ENCODE data around the gene NFASC. TPM values are rescaled to one million over a fixed set of nuclear protein-coding genes. Genes with fewer than 3 reads are reported as not detected.

Gene NFASC
- total RNA-seq, 1 experiment from 2014 or later, result 1.6 TPM

GRCh38 chr1:204947338-204947737 is 76.7 kb downstream of the NFASC start:
- no peak overlapping the region for H3K27ac ChIP-seq (ENCODE audit: low read length)
- no peak overlapping the region for H2AFZ ChIP-seq (ENCODE audit: low read length)
- TF ChIP-seq EZH2phosphoT487 (IDR thresholded peaks at IDR 0.05; ENCODE audit: borderline replicate concordance, low read length) (no peak), EZH2 (IDR thresholded peaks at IDR 0.05; ENCODE audit: low read length, unreplicated experiment) (no peak)
- TF ChIP-seq, protein P1, sequence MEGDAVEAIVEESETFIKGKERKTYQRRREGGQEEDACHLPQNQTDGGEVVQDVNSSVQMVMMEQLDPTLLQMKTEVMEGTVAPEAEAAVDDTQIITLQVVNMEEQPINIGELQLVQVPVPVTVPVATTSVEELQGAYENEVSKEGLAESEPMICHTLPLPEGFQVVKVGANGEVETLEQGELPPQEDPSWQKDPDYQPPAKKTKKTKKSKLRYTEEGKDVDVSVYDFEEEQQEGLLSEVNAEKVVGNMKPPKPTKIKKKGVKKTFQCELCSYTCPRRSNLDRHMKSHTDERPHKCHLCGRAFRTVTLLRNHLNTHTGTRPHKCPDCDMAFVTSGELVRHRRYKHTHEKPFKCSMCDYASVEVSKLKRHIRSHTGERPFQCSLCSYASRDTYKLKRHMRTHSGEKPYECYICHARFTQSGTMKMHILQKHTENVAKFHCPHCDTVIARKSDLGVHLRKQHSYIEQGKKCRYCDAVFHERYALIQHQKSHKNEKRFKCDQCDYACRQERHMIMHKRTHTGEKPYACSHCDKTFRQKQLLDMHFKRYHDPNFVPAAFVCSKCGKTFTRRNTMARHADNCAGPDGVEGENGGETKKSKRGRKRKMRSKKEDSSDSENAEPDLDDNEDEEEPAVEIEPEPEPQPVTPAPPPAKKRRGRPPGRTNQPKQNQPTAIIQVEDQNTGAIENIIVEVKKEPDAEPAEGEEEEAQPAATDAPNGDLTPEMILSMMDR (conservative IDR thresholded peaks at IDR 0.05; ENCODE audit: low read depth, low read length), result no peak
- H3K79me2 ChIP-seq (ENCODE audit: low read length), result no peaks in the 10 kb centered on the region
- H3K9ac ChIP-seq (ENCODE audit: low read length), result no peak overlapping the region
- H3K36me3 ChIP-seq (ENCODE audit: low read depth, low read length), result no peaks in the 10 kb centered on the region
- H3F3A ChIP-seq (ENCODE audit: low read length, unreplicated experiment), result no peaks in the 10 kb centered on the region
- no peaks in the 10 kb centered on the region for H3K9me2 ChIP-seq (replicated peaks; ENCODE audit: low read length)
- POLR2A ChIA-PET (ENCODE audit: unreplicated experiment), result no interaction called here
- H3K9me3 ChIP-seq (ENCODE audit: low read length), result no peaks in the 10 kb centered on the region
- H3K4me3 ChIP-seq (ENCODE audit: low read length), result no peak overlapping the region
- no peaks in the 10 kb centered on the region for H3K4me1 ChIP-seq (ENCODE audit: insufficient read depth, low read length)
- CTCF ChIA-PET, result no interaction called here
- intact Hi-C loops (cut with micrococcal nuclease), result no loop called here
- peaks cover 76% of the 10 kb centered on the region for H3K27me3 ChIP-seq (ENCODE audit: low read length)
- DNase-seq (no peak), ATAC-seq (no peak)
- BruUV-seq (replicated peaks), result no TSS peak
- no peaks in the 10 kb centered on the region for H4K20me1 ChIP-seq (ENCODE audit: low read length)
- H3K4me2 ChIP-seq (ENCODE audit: low read length), result no peak overlapping the region

- Histone ChIP-seq H3K36me3 (ENCODE audit: low read depth, low read length) (no peaks in the 10 kb centered on the region), H3K9ac (ENCODE audit: low read length) (no peak overlapping the region), H3K9me3 (ENCODE audit: low read length) (no peaks in the 10 kb centered on the region), H3K27ac (ENCODE audit: low read length) (no peak overlapping the region), H3K4me1 (ENCODE audit: insufficient read depth, low read length) (no peaks in the 10 kb centered on the region), H3K79me2 (ENCODE audit: low read length) (no peaks in the 10 kb centered on the region), H3K4me3 (ENCODE audit: low read length) (no peak overlapping the region), H2AFZ (ENCODE audit: low read length) (no peak overlapping the region), H4K20me1 (ENCODE audit: low read length) (no peaks in the 10 kb centered on the region), H3K9me2 (replicated peaks; ENCODE audit: low read length) (no peaks in the 10 kb centered on the region), H3K27me3 (ENCODE audit: low read length) (peaks cover 81% of the 10 kb centered on the region), H3F3A (ENCODE audit: low read length, unreplicated experiment) (no peaks in the 10 kb centered on the region), H3K4me2 (ENCODE audit: low read length) (no peak overlapping the region)
- ATAC-seq (no peak), DNase-seq (no peak)
- POLR2A ChIA-PET (ENCODE audit: unreplicated experiment), result no interaction called here
- CTCF ChIA-PET, result no interaction called here
- BruUV-seq (replicated peaks), result no TSS peak
- TF ChIP-seq EZH2phosphoT487 (IDR thresholded peaks at IDR 0.05; ENCODE audit: borderline replicate concordance, low read length) (no peak), EZH2 (IDR thresholded peaks at IDR 0.05; ENCODE audit: low read length, unreplicated experiment) (no peak)
- TF ChIP-seq, protein P1 (conservative IDR thresholded peaks at IDR 0.05; ENCODE audit: low read depth, low read length), result no peak
- intact Hi-C loops (cut with micrococcal nuclease), result no loop called here
Measured at GRCh38 chr1:204947747-204948146, 77.1 kb downstream of the NFASC start.

- no TSS peak for BruUV-seq (replicated peaks)
- ATAC-seq (no peak), DNase-seq (no peak)
- peaks cover 86% of the 10 kb centered on the region for H3K27me3 ChIP-seq (ENCODE audit: low read length)
- H3K36me3 ChIP-seq (ENCODE audit: low read depth, low read length), result no peaks in the 10 kb centered on the region
- no peaks in the 10 kb centered on the region for H3K9me2 ChIP-seq (replicated peaks; ENCODE audit: low read length)
- no peaks in the 10 kb centered on the region for H3K9me3 ChIP-seq (ENCODE audit: low read length)
- no peaks in the 10 kb centered on the region for H3K79me2 ChIP-seq (ENCODE audit: low read length)
- TF ChIP-seq EZH2phosphoT487 (IDR thresholded peaks at IDR 0.05; ENCODE audit: borderline replicate concordance, low read length) (no peak), EZH2 (IDR thresholded peaks at IDR 0.05; ENCODE audit: low read length, unreplicated experiment) (no peak)
- TF ChIP-seq, protein P1 (conservative IDR thresholded peaks at IDR 0.05; ENCODE audit: low read depth, low read length), result no peak
- H3K4me2 ChIP-seq (ENCODE audit: low read length), result no peak overlapping the region
- H3K4me3 ChIP-seq (ENCODE audit: low read length), result no peak overlapping the region
- CTCF ChIA-PET, result no interaction called here
- no peak overlapping the region for H3K9ac ChIP-seq (ENCODE audit: low read length)
- no peaks in the 10 kb centered on the region for H3K4me1 ChIP-seq (ENCODE audit: insufficient read depth, low read length)
- no peak overlapping the region for H3K27ac ChIP-seq (ENCODE audit: low read length)
- no peaks in the 10 kb centered on the region for H3F3A ChIP-seq (ENCODE audit: low read length, unreplicated experiment)
- no peaks in the 10 kb centered on the region for H4K20me1 ChIP-seq (ENCODE audit: low read length)
- POLR2A ChIA-PET (ENCODE audit: unreplicated experiment), result no interaction called here
- intact Hi-C loops (cut with micrococcal nuclease), result no loop called here
- no peak overlapping the region for H2AFZ ChIP-seq (ENCODE audit: low read length)
Measured at GRCh38 chr1:204950353-204951001, 79.8 kb downstream of the NFASC start.
